Measurements from ENCODE around the gene EFCAB10.
"Not testable (repeated sequence)": the region's sequence is repeated elsewhere in the genome, so short reads cannot be mapped to it uniquely, and the experiment has no call there.

Gene EFCAB10

DNA sequence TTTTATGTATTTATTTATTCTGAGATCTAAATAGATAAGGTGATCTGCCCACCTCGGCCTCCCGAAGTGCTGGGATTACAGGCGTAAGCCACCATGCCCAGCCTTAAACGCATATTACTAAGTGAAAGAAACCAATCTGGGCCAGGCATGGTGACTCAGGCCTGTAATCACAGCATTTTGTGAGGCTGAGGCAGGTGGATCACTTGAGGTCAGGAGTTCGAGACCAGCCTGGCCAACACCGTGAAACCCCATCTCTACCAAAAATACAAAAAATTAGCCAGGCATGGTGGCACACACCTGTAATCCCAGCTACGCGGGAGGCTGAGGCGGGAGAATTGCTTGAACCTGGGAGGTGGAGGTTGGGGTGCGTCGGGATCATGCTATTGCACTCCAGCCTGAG, 56.9 kb downstream of the EFCAB10 start:
- H3K36me3 ChIP-seq (ENCODE audit: insufficient read depth, low read length): not testable (repeated sequence)

DNA sequence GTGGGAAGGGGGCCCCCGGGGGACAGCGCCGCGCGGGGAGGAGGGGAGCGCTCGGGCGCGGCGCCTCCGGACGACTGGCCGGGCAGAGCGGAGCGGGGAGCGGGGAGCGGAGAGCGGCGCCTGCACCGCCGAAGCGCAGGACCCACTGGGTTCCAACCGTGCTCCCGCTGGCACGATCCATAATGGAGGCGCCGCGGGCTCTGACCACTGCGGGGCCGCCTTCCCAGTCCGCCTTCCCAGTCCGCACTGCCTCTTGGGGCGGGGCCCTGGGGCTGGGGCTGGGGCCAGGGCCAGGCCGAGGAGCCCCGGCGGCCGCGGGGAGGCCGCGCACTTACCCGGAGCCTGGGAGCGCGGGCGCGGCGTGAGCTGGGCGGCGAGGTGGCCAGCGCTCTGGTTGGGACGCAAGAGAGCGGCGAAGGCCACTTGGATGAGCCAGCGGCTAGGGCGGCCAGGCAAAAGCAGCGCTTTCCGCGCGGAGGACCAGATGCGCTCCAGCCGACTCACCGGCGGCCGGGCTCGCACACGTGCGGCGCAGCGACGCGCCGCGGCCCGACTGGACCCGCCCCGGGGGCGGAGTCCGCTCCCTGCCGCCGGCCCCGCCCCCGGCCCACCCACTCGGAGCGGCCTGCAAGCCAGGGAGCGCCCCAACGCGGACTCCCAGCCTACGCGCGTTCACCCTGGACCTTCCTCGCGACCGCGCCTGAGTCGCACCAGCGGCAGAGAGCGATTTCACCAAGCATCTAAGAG, 59.4 kb downstream of the EFCAB10 start, which contains the start of gene PUS7:
PUS7 (minus strand) TSS at position 555 of the 747 bp plus-strand sequence. CDS start 13,759 bp downstream, outside the sequence.
- H3K27ac ChIP-seq (ENCODE audit: low read depth, low read length): peak within 1 kb of the TSS; percentile 84
- H3K4me3 ChIP-seq (ENCODE audit: low read depth in 1 of 2, low read length in 2 of 2): peak within 1 kb of the TSS; percentile 49 to 61
- no peaks in the 10 kb centered on the region for H3K36me3 ChIP-seq (ENCODE audit: insufficient read depth, low read length)
- H3K9ac ChIP-seq (ENCODE audit: low read length): peak within 1 kb of the TSS; percentile 72
- no peaks in the 10 kb centered on the region for H3K9me3 ChIP-seq (ENCODE audit: low read length)
- peaks cover 10% of the 10 kb centered on the region for H3K4me1 ChIP-seq (ENCODE audit: insufficient read depth, low read length)
- H3K27me3 ChIP-seq (ENCODE audit: control insufficient read depth in 1 of 2, insufficient read depth in 2 of 2, low read length in 2 of 2): no peaks in the 10 kb centered on the region

More for the DNA sequence above, 56.9 kb downstream of the EFCAB10 start:
- H3K4me1 ChIP-seq (ENCODE audit: insufficient read depth, low read length): peaks cover 10% of the 10 kb centered on the region
- H3K27ac ChIP-seq (ENCODE audit: low read depth, low read length); H3K9me3 ChIP-seq (ENCODE audit: low read length); H3K4me3 ChIP-seq (ENCODE audit: low read depth in 1 of 2, low read length in 2 of 2); H3K27me3 ChIP-seq (ENCODE audit: control insufficient read depth in 1 of 2, insufficient read depth in 2 of 2, low read length in 2 of 2); H3K9ac ChIP-seq (ENCODE audit: low read length): not testable (repeated sequence)

- peaks cover 10% of the 10 kb centered on the region for H3K4me1 ChIP-seq (ENCODE audit: insufficient read depth, low read length)
- no peak overlapping the region for H3K9ac ChIP-seq (ENCODE audit: low read length)
- no peaks in the 10 kb centered on the region for H3K27me3 ChIP-seq (ENCODE audit: control insufficient read depth in 1 of 2, insufficient read depth in 2 of 2, low read length in 2 of 2)
- no peaks in the 10 kb centered on the region for H3K9me3 ChIP-seq (ENCODE audit: low read length)
- H3K4me3 ChIP-seq (ENCODE audit: low read depth in 1 of 2, low read length in 2 of 2): peak overlapping the region; percentile 49 to 61
- H3K27ac ChIP-seq (ENCODE audit: low read depth, low read length): peak overlapping the region; percentile 81
- no peaks in the 10 kb centered on the region for H3K36me3 ChIP-seq (ENCODE audit: insufficient read depth, low read length)
These were observed 60.1 kb downstream of the EFCAB10 start for GRCh38 chr7:105521027-105521716.

DNA sequence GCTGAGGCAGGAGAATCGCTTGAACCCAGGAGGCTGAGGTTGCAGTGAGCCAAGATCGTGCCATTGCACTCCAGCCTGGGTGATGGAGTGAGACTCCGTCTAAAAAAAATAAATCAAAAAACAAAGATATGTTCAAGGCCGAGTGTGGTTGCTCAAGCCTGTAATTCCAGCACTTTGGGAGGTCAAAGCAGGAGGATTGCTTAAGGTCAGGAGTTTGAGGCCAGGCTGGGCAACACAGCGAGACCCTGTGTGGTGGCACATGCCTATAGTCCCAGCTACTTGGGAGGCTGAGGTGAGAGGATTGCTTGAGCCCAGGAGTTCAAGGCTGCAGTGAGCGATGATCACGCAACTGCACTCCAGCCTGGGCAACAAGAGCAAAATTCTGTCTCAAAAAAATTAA, 60.7 kb downstream of the EFCAB10 start:
- H3K27ac ChIP-seq (ENCODE audit: low read depth, low read length); H3K4me3 ChIP-seq (ENCODE audit: low read depth in 1 of 2, low read length in 2 of 2); H3K9ac ChIP-seq (ENCODE audit: low read length): not testable (repeated sequence)

DNA sequence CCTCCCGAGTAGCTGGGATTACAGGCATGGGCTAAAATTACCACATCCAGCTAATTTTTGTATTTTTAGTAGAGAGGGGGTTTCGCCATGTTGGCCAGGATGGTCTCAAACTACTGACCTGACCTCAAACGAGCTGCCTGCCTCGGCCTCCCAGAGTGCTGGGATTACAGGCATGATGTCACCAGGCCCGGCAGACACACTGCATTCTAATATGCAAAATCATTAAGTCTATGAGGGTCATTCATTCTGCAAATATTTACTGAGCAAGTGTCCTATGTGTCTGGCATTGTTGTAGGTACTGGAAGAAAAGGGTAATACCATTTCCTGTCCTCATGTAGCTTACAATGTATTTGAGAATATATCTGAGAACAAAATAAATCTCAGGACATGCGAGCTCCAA, 61.9 kb downstream of the EFCAB10 start:
- H3K36me3 ChIP-seq (ENCODE audit: insufficient read depth, low read length): no peaks in the 10 kb centered on the region
- no peak overlapping the region for H3K4me3 ChIP-seq (ENCODE audit: low read depth in 1 of 2, low read length in 2 of 2)
- no peaks in the 10 kb centered on the region for H3K27me3 ChIP-seq (ENCODE audit: control insufficient read depth in 1 of 2, insufficient read depth in 2 of 2, low read length in 2 of 2)
- no peak overlapping the region for H3K27ac ChIP-seq (ENCODE audit: low read depth, low read length)
- peaks cover 10% of the 10 kb centered on the region for H3K4me1 ChIP-seq (ENCODE audit: insufficient read depth, low read length)
- no peak overlapping the region for H3K9ac ChIP-seq (ENCODE audit: low read length)
- no peaks in the 10 kb centered on the region for H3K9me3 ChIP-seq (ENCODE audit: low read length)

More for the DNA sequence above, 60.7 kb downstream of the EFCAB10 start:
- not testable (repeated sequence) for H3K27me3 ChIP-seq (ENCODE audit: control insufficient read depth in 1 of 2, insufficient read depth in 2 of 2, low read length in 2 of 2); H3K36me3 ChIP-seq (ENCODE audit: insufficient read depth, low read length); H3K9me3 ChIP-seq (ENCODE audit: low read length)
- peaks cover 10% of the 10 kb centered on the region for H3K4me1 ChIP-seq (ENCODE audit: insufficient read depth, low read length)

GRCh38 chr7:105515610-105516009, 65.7 kb downstream of the EFCAB10 start:
- H3K4me1 ChIP-seq (ENCODE audit: insufficient read depth, low read length); H3K27me3 ChIP-seq (ENCODE audit: control insufficient read depth in 1 of 2, insufficient read depth in 2 of 2, low read length in 2 of 2); H3K9me3 ChIP-seq (ENCODE audit: low read length); H3K4me3 ChIP-seq (ENCODE audit: low read depth in 1 of 2, low read length in 2 of 2); H3K9ac ChIP-seq (ENCODE audit: low read length); H3K27ac ChIP-seq (ENCODE audit: low read depth, low read length); H3K36me3 ChIP-seq (ENCODE audit: insufficient read depth, low read length): not testable (repeated sequence)

Measured in muscle layer of colon (tissue), 2 donors.